HG02623 (cell line): Measurements from ENCODE around the gene RAP2A.
A peak's percentile ranks its signal among the peaks of the same experiment; 100 is the strongest.

Experiments used
- ATAC-seq: cut with Tn5 transposase; IDR thresholded peaks from one replicate; pipeline ENCODE4 v1.9.1; 2021; ENCODE audit warnings: moderate library complexity; ENCODE audit not compliant: unreplicated experiment

Gene RAP2A

DNA sequence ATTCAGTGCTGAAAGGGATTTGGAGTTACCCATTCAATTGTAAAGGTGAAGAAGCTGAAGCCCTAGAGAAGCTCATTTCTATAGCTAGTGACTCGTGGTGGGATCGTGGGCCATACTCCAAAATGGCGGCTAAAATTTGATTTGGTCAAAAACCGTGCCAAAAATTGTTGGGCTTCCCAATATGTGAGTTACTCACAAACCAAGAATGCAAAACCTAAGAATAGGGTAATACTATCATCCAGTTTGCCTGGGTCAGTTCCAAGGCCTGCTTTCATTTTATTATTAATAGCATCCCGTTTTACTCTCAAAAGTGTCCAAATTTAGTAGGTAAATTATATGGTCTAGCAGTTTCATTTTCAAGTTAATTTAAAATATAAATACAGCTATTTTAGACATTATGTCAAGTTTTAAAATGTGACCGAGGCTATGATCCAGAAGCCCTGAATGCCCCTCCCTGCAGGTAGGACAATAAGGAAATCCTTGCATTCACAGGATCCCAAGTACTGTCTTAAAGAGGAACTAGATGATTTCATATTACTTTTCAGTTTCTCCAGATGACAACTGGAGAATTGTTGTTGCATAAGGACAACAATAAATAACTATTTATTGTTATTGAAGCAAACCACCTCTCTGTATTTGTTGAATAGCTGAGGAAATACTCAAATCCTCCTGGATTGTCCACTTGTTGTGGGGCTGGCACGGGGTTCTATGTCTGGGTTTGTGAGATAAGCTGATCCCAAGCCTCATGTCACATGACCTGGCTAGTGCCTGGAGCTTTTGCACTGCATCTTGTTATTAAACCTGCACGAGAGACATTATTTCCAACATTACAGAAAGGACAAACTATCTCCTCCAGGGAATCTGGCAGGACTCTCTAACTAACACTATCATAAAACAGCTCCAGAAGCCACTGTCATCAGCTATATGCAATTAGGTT is 11.6 kb upstream of the RAP2A start:
- no peak for ATAC-seq

DNA sequence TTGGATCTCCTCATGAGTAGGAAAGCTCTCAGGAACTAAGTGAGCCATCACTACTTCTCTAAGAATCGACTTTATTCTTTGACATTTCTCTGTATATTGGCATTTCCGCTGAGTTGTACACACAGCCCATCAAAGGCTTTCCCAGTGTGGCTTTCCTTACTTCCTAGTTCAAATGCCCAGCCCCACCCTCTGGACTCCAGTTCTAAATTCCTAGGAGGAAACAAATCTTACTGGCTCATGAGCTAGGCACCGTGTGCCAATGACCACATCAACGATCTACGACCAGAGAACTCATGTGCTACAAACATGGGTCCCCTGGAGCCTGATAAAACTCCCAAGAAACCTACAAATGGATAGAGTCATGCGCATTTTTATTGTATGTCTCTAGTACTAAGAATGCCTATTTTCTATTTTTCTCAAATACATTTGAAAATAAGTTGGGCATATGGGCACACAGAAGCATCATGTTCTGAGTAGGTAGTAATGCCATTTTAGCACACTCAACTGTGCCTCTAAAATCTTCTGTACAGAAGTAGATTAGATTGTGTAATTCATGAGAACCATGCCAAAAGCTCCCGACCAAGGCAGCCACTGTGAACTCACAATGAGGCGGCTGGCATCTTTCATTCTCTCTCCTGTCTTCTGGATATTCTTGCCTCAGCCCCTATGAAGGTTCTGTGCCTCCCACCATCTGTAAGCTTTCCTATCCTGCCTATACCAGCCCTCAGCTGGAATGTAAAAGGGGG is 10.5 kb upstream of the RAP2A start:
- no peak for ATAC-seq

DNA sequence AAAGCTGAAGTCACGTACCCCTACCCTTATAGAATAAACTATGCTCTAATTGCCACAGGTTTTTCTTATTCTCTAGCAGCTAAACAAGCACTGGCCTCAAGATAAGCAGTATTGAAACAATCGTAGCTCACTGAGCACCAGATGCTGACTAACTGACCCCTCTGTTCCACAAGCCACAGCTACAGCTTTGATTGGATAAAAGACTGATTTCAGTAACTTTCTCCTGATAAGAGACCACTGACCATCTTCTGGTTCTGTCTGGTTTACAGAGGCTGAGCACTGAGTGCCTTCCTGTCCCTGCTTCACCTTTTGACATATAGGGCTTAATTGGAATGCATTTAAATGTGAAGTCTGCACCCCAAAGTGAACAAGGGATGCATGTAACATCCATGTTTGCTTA is 8.4 kb upstream of the RAP2A start:
- no peak for ATAC-seq

DNA sequence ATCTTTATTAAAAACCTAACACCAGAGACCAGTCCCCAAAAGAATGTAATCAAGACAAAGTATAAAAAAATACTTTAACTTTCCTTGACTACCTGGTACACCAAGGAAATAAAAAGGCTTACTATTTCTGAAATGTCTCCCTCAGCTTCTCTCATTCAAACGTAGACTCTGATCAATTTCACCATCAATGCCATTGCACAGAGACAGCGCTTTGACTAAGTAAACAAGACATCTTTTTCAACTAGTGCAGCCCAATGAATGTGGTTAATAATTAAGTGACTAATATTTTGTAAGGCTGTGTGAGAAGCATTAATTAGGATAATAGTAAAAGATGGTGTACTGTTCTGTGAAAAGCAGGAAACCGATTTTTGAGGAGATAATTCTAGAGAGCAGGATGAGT is 7.3 kb upstream of the RAP2A start:
- ATAC-seq, result no peak

DNA sequence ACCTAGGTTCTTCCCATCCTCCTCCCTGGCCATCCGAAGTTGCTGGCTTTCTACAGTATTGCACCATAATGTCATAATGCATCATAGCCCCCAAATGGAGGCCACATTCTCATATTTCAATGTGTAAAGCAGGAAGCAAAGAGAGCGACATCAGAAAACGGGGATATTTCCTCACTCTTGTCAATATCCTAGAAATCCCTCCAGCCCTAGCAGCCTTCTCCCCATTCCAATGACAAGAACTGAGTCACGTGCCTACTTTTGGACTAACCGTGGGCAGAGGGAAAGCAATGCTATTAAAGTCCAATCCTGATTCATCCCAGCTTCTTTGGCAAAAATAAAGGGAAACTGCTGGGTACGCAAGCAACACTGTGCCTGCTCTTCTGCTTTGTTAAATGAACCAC is 4.3 kb upstream of the RAP2A start:
- no peak for ATAC-seq

DNA sequence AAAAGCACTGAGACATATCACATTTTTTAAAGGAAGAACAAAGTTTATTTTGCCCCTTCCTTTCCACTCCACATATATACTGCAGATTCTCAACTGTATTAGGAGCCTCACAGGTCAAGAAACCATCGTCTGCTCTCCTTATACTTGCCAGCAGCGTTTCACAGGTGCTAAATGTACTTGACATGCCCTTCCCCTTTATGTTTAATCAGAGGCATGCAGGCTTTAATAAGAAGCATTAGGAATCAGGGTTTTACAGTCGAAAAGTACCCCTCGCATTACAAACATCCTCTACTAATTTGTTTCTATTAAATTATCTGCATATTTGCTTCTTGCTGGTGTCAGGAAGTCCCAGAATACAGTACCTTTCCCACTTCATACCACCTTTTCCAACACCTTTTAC is 3.7 kb upstream of the RAP2A start:
- ATAC-seq, result no peak

DNA sequence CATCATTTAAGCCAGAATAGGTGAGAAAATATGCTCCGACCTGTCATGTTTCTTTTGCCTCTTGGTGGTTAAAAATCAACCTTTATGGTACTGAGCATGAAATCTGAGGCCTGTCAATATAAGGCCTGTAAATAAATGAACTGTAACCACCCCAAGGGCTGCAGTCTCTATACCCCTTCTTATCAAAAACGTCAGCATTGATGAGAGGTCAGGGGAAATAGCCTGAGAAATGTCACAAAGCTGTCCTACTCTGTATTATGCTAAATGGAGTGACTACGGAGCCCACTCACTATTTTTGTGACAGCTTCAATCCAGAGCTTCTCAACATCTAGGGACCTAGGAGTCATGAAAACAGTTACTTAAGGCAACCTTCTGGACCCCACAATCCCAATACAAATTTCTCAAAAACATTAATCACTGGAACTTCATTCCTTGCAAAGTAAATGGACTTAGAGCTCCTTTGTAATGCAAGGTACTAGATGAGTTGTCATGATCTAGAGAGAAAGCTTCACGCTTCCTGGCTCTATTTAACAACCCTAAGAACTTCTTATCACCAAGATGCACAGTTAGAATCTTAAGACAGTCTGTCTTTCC is 2.7 kb upstream of the RAP2A start:
- ATAC-seq, result no peak

DNA sequence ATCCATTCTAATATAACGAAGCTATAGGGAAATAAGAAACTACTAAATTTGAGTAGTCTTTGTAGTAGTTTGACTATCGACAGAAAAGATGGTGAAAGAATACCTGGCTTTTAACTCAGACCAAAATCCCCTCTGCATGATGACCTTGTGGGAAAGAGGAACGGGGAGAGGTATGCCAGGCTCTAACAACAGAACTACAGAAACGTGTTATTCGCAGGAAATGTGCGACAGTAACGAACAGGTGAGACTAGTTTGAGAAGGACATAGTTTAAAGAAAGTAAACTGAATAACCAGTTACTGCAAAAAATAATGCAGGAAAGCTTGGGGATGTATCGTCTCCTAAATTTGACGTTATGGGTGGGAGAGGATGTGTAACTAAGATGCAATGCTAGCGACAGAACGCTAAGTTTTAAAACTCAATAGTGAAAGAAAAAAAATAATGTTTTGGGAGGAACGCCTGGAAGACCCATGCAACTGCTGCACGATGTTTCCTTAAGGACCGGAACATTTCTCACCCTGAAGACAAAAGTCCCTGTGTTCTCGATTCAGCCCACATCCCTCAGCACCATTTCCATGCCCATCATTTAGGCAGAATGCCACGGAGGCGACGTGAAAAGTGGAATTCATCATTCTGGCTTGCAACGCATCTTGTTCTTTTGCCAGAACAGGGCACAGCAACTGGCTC is 1.6 kb upstream of the RAP2A start:
- no peak for ATAC-seq

DNA sequence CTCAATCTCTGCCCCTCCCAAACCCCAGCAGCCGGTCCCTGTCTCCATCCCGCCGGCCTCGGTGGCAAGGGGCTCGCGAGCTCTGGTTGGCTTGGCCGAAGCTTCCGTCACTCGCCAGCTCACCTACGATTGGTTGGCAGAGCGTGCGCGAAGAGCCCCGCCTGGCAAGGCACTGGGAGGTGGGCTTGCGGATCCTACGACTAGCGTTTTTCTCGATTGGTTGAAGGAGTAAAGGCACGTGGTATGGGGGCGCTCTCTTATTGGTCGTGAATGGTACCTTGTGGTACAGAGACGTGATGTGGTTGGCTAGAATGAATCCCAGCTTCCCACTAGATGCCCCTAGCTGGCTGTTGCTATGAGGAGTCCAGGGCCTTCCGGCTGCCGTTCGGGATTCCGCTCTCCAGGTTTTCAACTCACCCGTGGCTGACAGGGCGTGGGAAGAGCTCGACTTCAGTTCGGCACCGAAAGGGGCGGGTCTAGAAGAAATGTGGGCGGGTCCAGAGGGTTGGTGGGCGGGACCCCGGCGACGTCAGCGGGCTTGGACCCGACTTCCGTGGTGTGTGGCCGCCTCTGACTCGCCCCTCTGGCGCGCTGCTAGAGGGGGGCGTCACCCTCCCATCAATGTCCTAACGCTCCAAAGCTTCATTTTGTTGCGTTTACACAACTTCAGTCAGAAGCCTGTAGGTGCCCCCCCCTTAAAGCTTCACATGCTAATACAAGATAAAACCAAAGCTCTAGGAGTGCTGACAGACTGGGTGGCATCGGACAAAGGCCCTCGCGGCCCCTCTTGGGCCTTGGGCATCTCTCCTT is 847 bp upstream of the RAP2A start:
- peak; percentile 70 for ATAC-seq

DNA sequence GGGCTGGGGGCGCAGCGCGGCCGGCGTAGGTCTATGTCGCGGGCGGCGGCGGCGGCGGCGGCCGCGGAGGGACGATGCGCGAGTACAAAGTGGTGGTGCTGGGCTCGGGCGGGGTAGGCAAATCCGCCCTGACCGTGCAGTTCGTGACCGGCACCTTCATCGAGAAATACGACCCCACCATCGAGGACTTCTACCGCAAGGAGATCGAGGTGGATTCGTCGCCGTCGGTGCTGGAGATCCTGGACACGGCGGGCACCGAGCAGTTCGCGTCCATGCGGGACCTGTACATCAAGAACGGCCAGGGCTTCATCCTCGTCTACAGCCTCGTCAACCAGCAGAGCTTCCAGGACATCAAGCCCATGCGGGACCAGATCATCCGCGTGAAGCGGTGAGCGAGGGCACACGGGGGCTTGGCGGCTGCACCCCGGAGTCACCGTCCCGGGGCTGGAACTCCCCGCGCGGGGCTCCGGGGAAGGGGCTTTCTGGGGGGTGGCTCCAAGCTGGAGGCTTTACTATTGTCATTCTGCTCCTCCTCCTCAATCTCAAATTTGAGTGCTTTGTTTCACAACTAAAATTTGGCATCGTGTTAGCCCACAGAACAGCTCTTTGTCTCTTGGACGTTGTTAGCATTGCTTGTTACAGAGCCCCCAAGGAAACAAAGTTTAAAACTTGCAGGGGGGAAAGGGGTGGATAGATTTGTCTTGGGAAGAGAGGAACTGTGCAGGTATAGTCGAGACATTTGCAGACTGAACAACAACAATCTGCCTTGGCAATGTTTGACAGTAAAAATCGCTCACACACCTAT is 630 bp downstream of the RAP2A start:
- peak; percentile 3 for ATAC-seq

DNA sequence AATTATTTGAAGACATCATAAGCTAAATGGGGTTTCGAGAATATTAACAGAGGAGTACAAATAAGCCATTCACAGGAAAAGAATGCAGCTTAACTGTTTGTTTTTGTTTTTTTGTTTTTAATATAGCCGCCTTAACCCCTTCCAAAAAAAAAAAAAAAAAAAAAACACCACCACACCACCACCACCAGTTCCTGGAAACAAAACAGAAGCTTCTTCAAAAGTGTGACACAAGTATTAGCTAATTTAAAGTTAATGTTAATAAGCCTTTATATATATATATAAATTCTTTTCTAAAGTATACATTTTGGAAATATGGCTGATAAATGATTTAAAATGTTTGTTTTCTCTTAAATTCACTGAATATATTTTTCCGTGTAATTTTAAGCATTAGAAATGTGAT is 1.4 kb downstream of the RAP2A start:
- no peak for ATAC-seq

DNA sequence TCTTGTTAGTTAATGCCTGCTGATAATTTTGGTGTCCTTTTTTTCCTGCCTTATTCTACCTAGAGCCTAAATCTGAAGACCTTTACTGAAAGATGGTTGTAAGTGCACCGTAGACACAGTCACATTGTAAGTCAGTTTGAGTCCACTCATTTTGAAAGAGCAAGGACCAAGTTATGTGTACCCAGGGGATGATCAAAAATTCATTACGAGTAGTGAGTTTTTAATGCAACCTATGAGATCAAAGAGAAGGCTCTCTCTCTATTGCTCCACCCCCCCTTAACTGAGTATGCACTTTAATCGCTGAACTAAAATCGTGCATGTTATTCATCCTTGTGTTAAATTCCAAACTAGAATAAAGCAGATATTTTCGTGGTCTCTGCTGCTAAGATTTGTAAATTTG is 1.8 kb downstream of the RAP2A start:
- ATAC-seq, result no peak

DNA sequence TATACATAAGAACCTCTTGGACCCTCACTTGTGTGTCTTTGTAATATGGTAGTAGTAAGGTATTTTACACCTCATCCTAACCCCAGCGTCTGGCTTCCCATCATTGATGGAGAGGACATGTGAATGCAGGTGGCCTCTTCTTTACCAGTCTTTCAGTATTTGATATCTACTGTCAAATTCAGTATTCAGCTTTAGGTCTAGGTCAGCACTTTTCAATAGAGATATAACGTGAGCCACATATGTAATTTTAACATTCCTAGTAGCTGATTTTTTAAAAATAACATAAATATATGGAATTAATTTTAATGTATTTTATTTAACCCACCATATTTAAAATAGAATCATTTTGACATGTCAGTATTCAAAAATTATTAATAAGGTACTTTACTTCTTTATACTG is 2.9 kb downstream of the RAP2A start:
- ATAC-seq, result no peak

DNA sequence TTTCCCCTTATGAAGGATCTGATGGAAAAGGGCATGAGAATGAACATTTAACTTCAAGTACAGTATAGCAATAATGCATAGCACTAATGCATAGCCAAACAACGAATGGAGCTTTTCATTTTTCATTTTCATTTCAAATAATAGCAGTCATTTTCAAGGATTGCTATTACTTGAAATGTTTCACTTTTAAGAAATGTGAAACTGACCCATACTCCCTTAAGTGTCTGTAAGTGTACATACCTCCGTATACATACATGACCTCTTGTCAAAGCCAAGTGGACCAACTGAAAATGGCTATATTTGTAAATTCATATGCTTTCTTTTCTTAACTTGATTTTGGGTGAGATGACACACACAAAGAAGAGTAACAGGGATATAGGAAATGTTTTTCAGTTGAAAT is 3.8 kb downstream of the RAP2A start:
- ATAC-seq, result no peak

DNA sequence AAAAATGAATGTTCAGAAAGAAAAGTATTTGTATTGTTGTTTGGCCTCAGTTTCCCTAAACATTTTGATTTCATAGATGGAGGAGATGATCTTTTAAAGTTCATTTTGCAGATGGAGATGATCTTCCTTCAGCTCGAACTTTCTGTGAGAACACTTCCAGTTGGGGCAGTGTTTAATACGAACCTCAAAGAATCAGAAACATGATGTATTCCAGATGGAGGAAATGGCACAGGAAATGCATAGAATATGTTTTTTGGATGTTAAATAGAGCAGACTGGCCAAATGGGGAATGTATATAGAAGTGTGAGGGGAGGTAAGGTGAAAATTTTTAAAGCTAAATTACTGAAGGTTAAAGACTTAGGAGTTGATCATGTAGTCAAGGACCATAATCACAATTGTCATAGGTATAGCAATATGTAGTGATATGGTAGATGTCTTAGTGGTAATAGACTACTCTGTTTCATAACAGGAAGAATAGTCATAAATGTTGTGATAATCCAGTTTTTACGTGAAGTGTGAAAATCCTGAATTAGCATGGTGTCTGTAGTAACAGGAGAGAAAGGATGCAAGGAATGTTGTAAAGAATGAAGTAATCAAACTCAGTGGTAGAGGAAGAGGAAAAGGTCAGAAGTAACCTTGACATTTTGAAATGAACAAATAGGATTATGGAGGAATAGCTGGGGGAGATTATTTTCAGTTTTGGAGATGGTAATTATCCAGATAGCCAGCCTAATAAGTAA is 5.1 kb downstream of the RAP2A start:
- ATAC-seq, result no peak

DNA sequence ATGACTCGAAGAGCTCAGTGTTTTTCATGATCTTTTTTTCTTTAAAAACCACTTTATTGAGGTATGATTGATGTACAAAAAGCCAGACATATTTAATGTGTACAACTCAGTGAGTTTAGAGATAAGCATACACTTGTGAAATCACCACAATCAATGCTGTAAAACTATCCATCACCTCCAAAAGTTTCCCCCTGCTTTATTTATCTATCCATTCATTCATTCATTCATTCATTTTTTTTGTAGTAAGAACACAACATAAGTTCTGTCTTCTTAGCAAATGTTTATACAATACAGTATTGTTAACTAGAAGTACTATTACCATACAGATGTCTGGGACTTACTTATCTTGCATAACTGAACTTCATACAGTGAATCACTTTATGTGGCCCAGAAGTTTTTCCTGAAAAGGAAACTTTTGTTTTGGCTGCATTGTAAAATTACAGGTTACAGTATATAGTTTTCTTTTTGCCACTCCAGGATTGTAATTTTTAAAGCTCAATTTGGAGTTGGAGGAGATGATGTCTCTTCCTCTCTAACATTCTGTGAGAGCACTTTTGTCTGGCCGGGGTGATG is 6.7 kb downstream of the RAP2A start:
- no peak for ATAC-seq

DNA sequence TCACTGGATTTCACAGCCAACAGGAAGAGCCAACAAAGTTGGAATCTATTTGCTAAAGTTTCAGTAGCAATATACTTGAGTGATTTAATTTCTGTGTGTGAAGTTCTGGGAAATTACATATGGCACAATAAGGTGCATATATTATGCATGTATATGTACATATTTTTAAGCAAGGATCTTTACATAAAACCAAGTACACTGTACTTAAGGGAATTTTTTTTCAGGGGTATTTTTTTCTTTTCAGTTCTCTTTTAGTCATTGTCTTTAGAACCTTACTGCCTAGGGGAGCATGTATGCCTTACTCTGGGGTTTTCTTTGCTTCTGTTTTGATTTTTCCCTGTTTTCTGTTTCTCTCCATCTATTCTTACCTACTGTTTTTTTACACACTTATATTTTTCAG is 7.4 kb downstream of the RAP2A start:
- peak; percentile 59 for ATAC-seq

DNA sequence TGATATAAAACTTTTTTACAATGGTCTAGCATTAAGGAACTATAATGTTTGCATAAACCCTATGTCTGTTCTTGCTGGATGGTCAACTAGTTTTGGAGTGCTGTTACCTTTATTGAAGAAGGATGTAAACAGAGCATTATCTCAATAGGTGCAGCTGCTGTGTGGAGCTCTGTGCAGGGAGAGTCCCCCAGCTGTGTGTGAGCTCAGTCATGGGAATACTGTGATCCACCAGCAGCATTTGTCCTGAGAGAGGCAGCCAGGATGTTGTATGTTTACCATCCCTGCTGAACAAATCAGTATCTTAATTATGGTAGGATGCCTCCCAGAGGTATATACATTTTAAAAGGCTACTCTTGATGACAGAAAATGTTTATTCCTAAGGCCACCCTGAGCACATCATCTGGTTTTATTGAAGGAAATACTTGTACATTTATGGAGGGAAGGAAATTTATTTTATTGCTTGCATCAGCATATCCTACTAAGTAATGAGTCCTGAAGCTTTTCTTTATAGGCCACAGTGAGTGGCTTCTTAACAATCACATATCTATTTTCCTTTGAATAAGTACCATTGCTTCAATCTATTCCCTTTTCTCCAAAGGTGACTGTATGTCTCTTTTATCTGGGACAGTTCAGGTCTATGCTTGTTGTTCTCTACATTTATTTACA is 11.7 kb downstream of the RAP2A start:
- no peak for ATAC-seq
